ENCODE results near the gene KIF25.

DNA sequence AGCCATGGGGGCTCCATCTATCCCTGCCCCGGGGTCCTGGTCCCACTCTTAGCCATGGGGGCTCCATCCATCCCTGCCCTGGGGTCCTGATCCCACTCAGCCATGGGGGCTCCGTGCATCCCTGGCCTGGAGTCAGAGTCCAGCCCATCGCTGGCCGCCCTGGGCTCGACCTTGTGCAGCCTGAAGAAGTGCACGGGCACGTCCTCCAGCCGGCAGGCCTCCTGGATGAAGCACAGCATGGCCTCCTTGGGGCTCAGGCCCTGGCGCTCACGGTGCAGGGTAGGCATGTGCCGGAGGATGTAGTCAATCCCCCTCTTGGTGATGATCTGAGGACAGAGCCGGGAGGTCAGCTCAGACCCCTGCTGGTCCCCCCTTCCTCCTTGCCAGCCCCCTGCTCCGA, 66.0 kb downstream of the KIF25 start:
- TF ChIP-seq ZFP3 (CRISPR knock-in tag; IDR thresholded peaks at IDR 0.05) (no peak), ARNTL (CRISPR knock-in tag; IDR thresholded peaks at IDR 0.05; ENCODE audit: borderline replicate concordance, low read depth) (no peak), GLIS3 (CRISPR knock-in tag; IDR thresholded peaks at IDR 0.05) (no peak), OSR1 (CRISPR knock-in tag; IDR thresholded peaks at IDR 0.05) (no peak), TOX (CRISPR knock-in tag; IDR thresholded peaks at IDR 0.05; ENCODE audit: borderline replicate concordance) (no peak)
- TF ChIP-seq, protein P1, sequence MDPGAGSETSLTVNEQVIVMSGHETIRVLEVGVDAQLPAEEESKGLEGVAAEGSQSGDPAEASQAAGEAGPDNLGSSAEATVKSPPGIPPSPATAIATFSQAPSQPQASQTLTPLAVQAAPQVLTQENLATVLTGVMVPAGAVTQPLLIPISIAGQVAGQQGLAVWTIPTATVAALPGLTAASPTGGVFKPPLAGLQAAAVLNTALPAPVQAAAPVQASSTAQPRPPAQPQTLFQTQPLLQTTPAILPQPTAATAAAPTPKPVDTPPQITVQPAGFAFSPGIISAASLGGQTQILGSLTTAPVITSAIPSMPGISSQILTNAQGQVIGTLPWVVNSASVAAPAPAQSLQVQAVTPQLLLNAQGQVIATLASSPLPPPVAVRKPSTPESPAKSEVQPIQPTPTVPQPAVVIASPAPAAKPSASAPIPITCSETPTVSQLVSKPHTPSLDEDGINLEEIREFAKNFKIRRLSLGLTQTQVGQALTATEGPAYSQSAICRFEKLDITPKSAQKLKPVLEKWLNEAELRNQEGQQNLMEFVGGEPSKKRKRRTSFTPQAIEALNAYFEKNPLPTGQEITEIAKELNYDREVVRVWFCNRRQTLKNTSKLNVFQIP (CRISPR knock-in tag; IDR thresholded peaks at IDR 0.05; ENCODE audit: borderline replicate concordance, low read depth), result no peak
